Subcutaneous abdominal adipose tissue (tissue), 5 donors: ENCODE data around the gene MEX3D.

Experiments
- H3K27ac ChIP-seq: one replicate; pipeline ENCODE4 v1.7.0; 2013; ENCODE audit warnings: low read depth, mild to moderate bottlenecking, inconsistent platforms, low read length, moderate library complexity
- H3K27me3 ChIP-seq, 5 donors: one replicate each; pipeline ENCODE4 v1.7.0; 2013; ENCODE audit warnings: low read length in 5 of 5, inconsistent platforms in 1 of 5; ENCODE audit not compliant: control insufficient read depth in 5 of 5, insufficient read depth in 4 of 5
- H3K36me3 ChIP-seq, 5 donors: one replicate each; pipeline ENCODE4 v1.7.0; 2013; ENCODE audit warnings: low read length in 5 of 5; ENCODE audit not compliant: control insufficient read depth in 5 of 5, insufficient read depth in 5 of 5
- H3K4me1 ChIP-seq, 5 donors: one replicate each; pipeline ENCODE4 v1.7.0; 2013; ENCODE audit warnings: low read length in 5 of 5, mild to moderate bottlenecking in 3 of 5, moderate library complexity in 1 of 5; ENCODE audit not compliant: control insufficient read depth in 5 of 5, insufficient read depth in 5 of 5
- H3K4me3 ChIP-seq, 5 donors: one replicate each; pipeline ENCODE4 v1.7.0; 2013; ENCODE audit warnings: low read length in 5 of 5, low read depth in 1 of 5
- H3K9ac ChIP-seq, 5 donors: one replicate each; pipeline ENCODE4 v1.7.0; 2013; ENCODE audit warnings: low read length in 5 of 5, mild to moderate bottlenecking in 4 of 5, moderate library complexity in 3 of 5
- H3K9me3 ChIP-seq, 5 donors: one replicate each; pipeline ENCODE4 v1.7.0; 2013; ENCODE audit warnings: low read length in 5 of 5; ENCODE audit not compliant: control insufficient read depth in 5 of 5
- donor health status: healthy.
- donor health status: healthy.
- donor health status: healthy.
- donor health status: healthy.
- donor health status: healthy.

The MEX3D gene

GRCh38 chr19:1507763-1508506 is 60.2 kb downstream of the MEX3D start:
- H3K4me3 ChIP-seq, result peak overlapping the region in 4 of 5 donors; percentile 40 to 70 (median 60)
- no peak overlapping the region for H3K9ac ChIP-seq
- peaks cover 0 to 8% (median 6%) of the 10 kb centered on the region in 5 donors for H3K9me3 ChIP-seq
- H3K27ac ChIP-seq, result no peak overlapping the region
- peaks cover 18 to 44% (median 36%) of the 10 kb centered on the region in 5 donors for H3K27me3 ChIP-seq
- peaks cover 0 to 24% (median 18%) of the 10 kb centered on the region in 5 donors for H3K4me1 ChIP-seq
- H3K36me3 ChIP-seq, result no peaks in the 10 kb centered on the region

DNA sequence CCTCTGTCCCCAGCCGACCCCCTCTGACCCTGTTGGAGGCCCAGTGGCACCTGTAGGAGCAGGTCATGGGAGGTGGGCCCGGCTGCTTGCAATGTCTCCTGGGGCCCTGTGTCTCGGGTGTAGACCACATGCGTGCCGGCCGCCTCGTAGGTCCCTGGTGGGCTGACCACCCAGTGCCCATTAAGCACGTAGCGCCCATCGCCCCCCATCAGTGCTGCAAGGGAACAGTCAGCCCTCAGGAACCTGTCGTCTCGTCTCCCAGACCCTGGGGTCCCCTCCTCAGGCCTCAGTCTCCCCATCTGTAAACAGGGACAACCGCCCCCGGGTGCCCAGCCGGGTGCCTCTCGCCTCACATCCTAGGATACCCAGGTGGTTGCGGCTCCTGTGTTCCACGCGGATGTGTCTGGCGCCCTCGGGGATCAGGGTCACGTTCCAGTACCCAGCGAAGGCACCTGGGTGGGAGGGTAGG is 60.9 kb downstream of the MEX3D start:
- peaks cover 0 to 8% (median 6%) of the 10 kb centered on the region in 5 donors for H3K9me3 ChIP-seq
- no peak overlapping the region for H3K27ac ChIP-seq
- H3K27me3 ChIP-seq, result peaks cover 21 to 42% (median 36%) of the 10 kb centered on the region in 5 donors
- H3K4me3 ChIP-seq, result peak overlapping the region in 1 of 5 donors; percentile 70
- peaks cover 0 to 21% (median 15%) of the 10 kb centered on the region in 5 donors for H3K4me1 ChIP-seq
- no peak overlapping the region for H3K9ac ChIP-seq
- H3K36me3 ChIP-seq, result no peaks in the 10 kb centered on the region

- peaks cover 15 to 34% (median 27%) of the 10 kb centered on the region in 5 donors for H3K27me3 ChIP-seq
- H3K4me1 ChIP-seq, result peaks cover 0 to 21% (median 15%) of the 10 kb centered on the region in 5 donors
- no peaks in the 10 kb centered on the region for H3K36me3 ChIP-seq
- no peak overlapping the region for H3K4me3 ChIP-seq
- H3K9me3 ChIP-seq, result peaks cover 0 to 8% (median 6%) of the 10 kb centered on the region in 5 donors
- H3K9ac ChIP-seq, result no peak overlapping the region
- no peak overlapping the region for H3K27ac ChIP-seq
Measured at GRCh38 chr19:1505991-1506881, 61.9 kb downstream of the MEX3D start.

DNA sequence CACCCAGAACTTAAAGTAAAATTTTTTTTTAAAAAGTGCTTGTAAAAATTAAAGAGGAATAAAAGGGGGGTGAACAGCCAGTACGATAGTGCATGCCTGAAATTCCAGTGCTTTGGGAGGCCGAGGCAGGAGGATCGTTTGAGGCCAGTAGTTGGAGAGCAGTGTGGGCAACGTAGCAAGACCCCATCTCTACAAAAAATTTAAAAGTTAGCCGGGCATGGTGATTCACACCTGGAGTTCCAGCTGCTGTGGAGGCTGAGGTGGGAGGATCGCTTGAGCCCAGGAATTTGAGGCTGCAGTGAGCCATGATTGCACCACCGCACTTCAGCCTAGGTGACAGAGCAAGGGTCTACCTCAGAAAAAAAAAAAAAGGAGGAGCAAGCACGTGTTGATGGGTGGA is 63.1 kb downstream of the MEX3D start:
- no peak overlapping the region for H3K27ac ChIP-seq
- H3K27me3 ChIP-seq, result peaks cover 18 to 28% (median 27%) of the 10 kb centered on the region in 5 donors
- H3K36me3 ChIP-seq, result no peaks in the 10 kb centered on the region
- peaks cover 0 to 21% (median 15%) of the 10 kb centered on the region in 5 donors for H3K4me1 ChIP-seq
- H3K9me3 ChIP-seq, result peaks cover 0 to 8% (median 6%) of the 10 kb centered on the region in 5 donors
- H3K4me3 ChIP-seq, result no peak overlapping the region
- no peak overlapping the region for H3K9ac ChIP-seq
